Endometrial microvascular endothelial cells (primary cell): ENCODE measurements around the gene KCNG1. TPM values are rescaled to one million over a fixed set of nuclear protein-coding genes. Genes with fewer than 3 reads are reported as not detected.

ENCODE experiments used
- in situ Hi-C: cut with HindIII; loops from 2 replicates; pipeline ENCODE4 v1.10.0; 2017; ENCODE audit warnings: low sequenced_read_pairs, low pct_unique_long_range_greater_than_20kb; ENCODE audit errors: inconsistent ontology term
- total RNA-seq: library from RNA; depleted of rRNA; stranded (reverse); fragments of >200 nt; gene quantifications from one replicate; pipeline ENCODE4 v1.2.3, GENCODE V29; 2015; ENCODE audit errors: inconsistent ontology term

The KCNG1 gene
- total RNA-seq, 1 donor from 2014 or later, result 0.37 TPM

GRCh38 chr20:50959543-50960126 is 63.3 kb downstream of the KCNG1 start:
- in situ Hi-C loops, result no loop called here

GRCh38 chr20:50958615-50959542 is 64.0 kb downstream of the KCNG1 start, which contains the start of gene MOCS3:
Gene MOCS3, plus strand, starts transcription at chr20:50958818. Its CDS starts 25 bp downstream, at chr20:50958843.
- in situ Hi-C loops, result no loop called here

- in situ Hi-C loops, result no loop called here
Measured at GRCh38 chr20:50957798-50958614, 64.9 kb downstream of the KCNG1 start, which contains the start of gene DPM1. Gene DPM1, minus strand, starts transcription at chr20:50958532. Its CDS starts 9 bp downstream, at chr20:50958523.

- in situ Hi-C loops, result no loop called here
Measured at GRCh38 chr20:50957276-50957675, 65.6 kb downstream of the KCNG1 start.

- in situ Hi-C loops, result no loop called here
Measured at GRCh38 chr20:50953821-50954220, 69.1 kb downstream of the KCNG1 start.

Other genes starting within 250 kb of the KCNG1 start
- gene BCAS4, start 228.0 kb downstream of the KCNG1 start, total RNA-seq, result 3.1 TPM
- 29.5 TPM for gene ADNP, start 91.7 kb downstream of the KCNG1 start, total RNA-seq
- gene DPM1, start 64.6 kb downstream of the KCNG1 start, total RNA-seq, result 77.8 TPM
- gene MOCS3, start 64.3 kb downstream of the KCNG1 start, total RNA-seq, result 7.3 TPM